PC-3 (cell line): ENCODE data around the gene SLC9A3. TPM values are rescaled to one million over a fixed set of nuclear protein-coding genes. Genes with fewer than 3 reads are reported as not detected.

Experiments
- ATAC-seq: fragments of 200-7000 bp; cut with Tn5 transposase; 2 replicates; pipeline ENCODE4 v1.9.1; 2020; ENCODE audit warnings: mild to moderate bottlenecking, moderate library complexity
- BruUV-seq: library from RNA; stranded (reverse); fragments of 400-500 nt; replicated peaks from 2 replicates; lab custom pipeline; 2021; lab: Mats Ljungman, UMichigan
- CTCF ChIA-PET: fragments of 300-600 bp; sonication (Branson Sonifier 250); formaldehyde crosslinking; loops from one replicate; lab custom pipeline; 2022; ENCODE audit warnings: antibody characterized with exemption; lab: Charles Lee
- POLR2A ChIA-PET: fragments of 300-600 bp; sonication (Branson Sonifier 250); formaldehyde crosslinking; loops from one replicate; lab custom pipeline; 2022; ENCODE audit warnings: antibody characterized with exemption; ENCODE audit not compliant: unreplicated experiment; lab: Charles Lee
- DNase-seq: peaks from one replicate; pipeline ENCODE4 v3.0.0-alpha.2; 2015
- H2AFZ ChIP-seq: fragments of 300-600 bp; sonication (generic); 2 replicates; pipeline ENCODE4 v1.6.0; 2016; ENCODE audit warnings: antibody characterized with exemption, low read length
- H3F3A ChIP-seq: fragments of 300-600 bp; sonication (generic); one replicate; pipeline ENCODE4 v1.6.0; 2017; ENCODE audit warnings: antibody characterized with exemption, low read length, control low read depth, mild to moderate bottlenecking; ENCODE audit not compliant: unreplicated experiment
- H3K27ac ChIP-seq: fragments of 300-600 bp; sonication (generic); 2 replicates; pipeline ENCODE4 v1.5.1; 2016; ENCODE audit warnings: mild to moderate bottlenecking, low read length
- H3K27me3 ChIP-seq: fragments of 300-600 bp; sonication (generic); 2 replicates; pipeline ENCODE4 v1.6.1; 2016; ENCODE audit warnings: low read length, mixed read lengths
- H3K36me3 ChIP-seq: fragments of 300-600 bp; sonication (generic); 2 replicates; pipeline ENCODE4 v1.6.1; 2016; ENCODE audit warnings: low read depth, mixed run types, low read length, mixed read lengths
- H3K4me1 ChIP-seq: fragments of 300-600 bp; sonication (generic); 2 replicates; pipeline ENCODE4 v1.5.1; 2016; ENCODE audit warnings: low read length; ENCODE audit not compliant: insufficient read depth
- H3K4me2 ChIP-seq: fragments of 300-600 bp; sonication (generic); 2 replicates; pipeline ENCODE4 v1.6.0; 2016; ENCODE audit warnings: low read length
- H3K4me3 ChIP-seq: fragments of 300-600 bp; sonication (generic); 2 replicates; pipeline ENCODE4 v1.5.1; 2016; ENCODE audit warnings: mild to moderate bottlenecking, low read length, mixed read lengths
- H3K79me2 ChIP-seq: fragments of 300-600 bp; sonication (generic); 2 replicates; pipeline ENCODE4 v1.6.1; 2017; ENCODE audit warnings: low read length, mixed read lengths
- H3K9ac ChIP-seq: fragments of 300-600 bp; sonication (generic); 2 replicates; pipeline ENCODE4 v1.6.0; 2016; ENCODE audit warnings: mild to moderate bottlenecking, low read length
- H3K9me2 ChIP-seq: fragments of 300-600 bp; sonication (generic); replicated peaks from 2 replicates; pipeline ENCODE4 v1.6.1; 2016; ENCODE audit warnings: mixed run types, low read length, mixed read lengths
- H3K9me3 ChIP-seq: fragments of 300-600 bp; sonication (generic); 2 replicates; pipeline ENCODE4 v1.6.1; 2016; ENCODE audit warnings: low read length, mixed read lengths
- H4K20me1 ChIP-seq: fragments of 300-600 bp; sonication (generic); 2 replicates; pipeline ENCODE4 v1.6.1; 2016; ENCODE audit warnings: low read length, mixed read lengths
- EZH2 ChIP-seq: fragments of 300-600 bp; sonication (generic); IDR thresholded peaks from one replicate; pipeline ENCODE4 v1.6.1; 2017; ENCODE audit warnings: antibody characterized with exemption, mild to moderate bottlenecking, low read length; ENCODE audit not compliant: unreplicated experiment
- EZH2phosphoT487 ChIP-seq: fragments of 300-600 bp; sonication (generic); IDR thresholded peaks from 2 replicates; pipeline ENCODE4 v1.6.1; 2018; ENCODE audit warnings: mild to moderate bottlenecking, antibody characterized with exemption, low read length, borderline replicate concordance
- intact Hi-C: fragments of 100-400 bp; cut with micrococcal nuclease; formaldehyde crosslinking; loops from 2 replicates; pipeline ENCODE4 v1.9.0; 2023
- total RNA-seq: library from RNA; depleted of rRNA; stranded (reverse); fragments of >200 nt; gene quantifications from 2 replicates; pipeline ENCODE4 v1.2.3, GENCODE V29; 2014
- TF ChIP-seq, protein P1 (sequence below): fragments of 300-600 bp; sonication (generic); conservative IDR thresholded peaks from 2 replicates; pipeline ENCODE4 v1.5.1; 2017; ENCODE audit warnings: antibody characterized with exemption, low read depth, mild to moderate bottlenecking, low read length

SLC9A3 gene
- total RNA-seq, 1 experiment from 2014 or later: 4.9 TPM

DNA sequence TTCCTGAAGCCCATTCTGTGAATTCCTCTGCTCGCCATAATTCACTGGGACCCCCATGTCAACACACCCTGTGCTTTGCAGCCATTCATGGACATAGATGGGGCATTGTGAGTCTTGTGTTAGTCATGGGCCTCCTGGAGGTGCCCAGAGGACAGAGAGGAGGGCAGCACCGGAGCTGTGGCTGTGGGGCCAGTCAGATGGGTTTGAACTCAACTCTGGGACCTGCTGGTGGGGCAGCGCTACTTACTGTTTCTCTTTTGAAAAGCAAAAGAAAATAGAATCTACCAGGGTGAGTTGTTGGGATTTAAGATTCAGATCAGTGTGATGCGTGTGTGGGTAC lies 92.6 kb downstream of the SLC9A3 start:
- TF ChIP-seq EZH2 (no peak), EZH2phosphoT487 (no peak)
- TF ChIP-seq, protein P1, sequence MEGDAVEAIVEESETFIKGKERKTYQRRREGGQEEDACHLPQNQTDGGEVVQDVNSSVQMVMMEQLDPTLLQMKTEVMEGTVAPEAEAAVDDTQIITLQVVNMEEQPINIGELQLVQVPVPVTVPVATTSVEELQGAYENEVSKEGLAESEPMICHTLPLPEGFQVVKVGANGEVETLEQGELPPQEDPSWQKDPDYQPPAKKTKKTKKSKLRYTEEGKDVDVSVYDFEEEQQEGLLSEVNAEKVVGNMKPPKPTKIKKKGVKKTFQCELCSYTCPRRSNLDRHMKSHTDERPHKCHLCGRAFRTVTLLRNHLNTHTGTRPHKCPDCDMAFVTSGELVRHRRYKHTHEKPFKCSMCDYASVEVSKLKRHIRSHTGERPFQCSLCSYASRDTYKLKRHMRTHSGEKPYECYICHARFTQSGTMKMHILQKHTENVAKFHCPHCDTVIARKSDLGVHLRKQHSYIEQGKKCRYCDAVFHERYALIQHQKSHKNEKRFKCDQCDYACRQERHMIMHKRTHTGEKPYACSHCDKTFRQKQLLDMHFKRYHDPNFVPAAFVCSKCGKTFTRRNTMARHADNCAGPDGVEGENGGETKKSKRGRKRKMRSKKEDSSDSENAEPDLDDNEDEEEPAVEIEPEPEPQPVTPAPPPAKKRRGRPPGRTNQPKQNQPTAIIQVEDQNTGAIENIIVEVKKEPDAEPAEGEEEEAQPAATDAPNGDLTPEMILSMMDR: no peak

GRCh38 chr5:431001-431710 lies 93.1 kb downstream of the SLC9A3 start:
- peak; percentile 62 for DNase-seq
- Histone ChIP-seq H4K20me1 (no peaks in the 10 kb centered on the region), H3K4me2 (no peak overlapping the region), H3K9me2 (no peaks in the 10 kb centered on the region), H3K27me3 (no peaks in the 10 kb centered on the region), H3K9me3 (no peaks in the 10 kb centered on the region), H3K36me3 (no peaks in the 10 kb centered on the region), H3K4me1 (no peaks in the 10 kb centered on the region), H3K27ac (no peak overlapping the region), H2AFZ (no peak overlapping the region), H3K79me2 (no peaks in the 10 kb centered on the region), H3F3A (no peaks in the 10 kb centered on the region), H3K4me3 (no peak overlapping the region), H3K9ac (no peak overlapping the region)
- BruUV-seq: no TSS peak
- TF ChIP-seq EZH2: no peak
- TF ChIP-seq, protein P1: peak; percentile 83
- TF ChIP-seq EZH2phosphoT487: no peak
- ATAC-seq: peak; percentile 98
- intact Hi-C loops: loop anchor here (5.0 kb wide), 1 partner anchor 114 kb away; no protein-coding TSS in a partner anchor
- ChIA-PET CTCF (interaction anchor here (0.6 to 1.6 kb wide), 2 partner anchors 113 to 114 kb away, joined by 3 to 19 read pairs; no protein-coding TSS in a partner anchor), POLR2A (no interaction called here)

More for the DNA sequence above, 92.6 kb downstream of the SLC9A3 start:
- Histone ChIP-seq H3K36me3 (no peaks in the 10 kb centered on the region), H3K27ac (no peak overlapping the region), H3K79me2 (no peaks in the 10 kb centered on the region), H3K4me3 (no peak overlapping the region), H3F3A (no peaks in the 10 kb centered on the region), H3K4me2 (no peak overlapping the region), H2AFZ (no peak overlapping the region), H3K9me2 (no peaks in the 10 kb centered on the region), H3K4me1 (no peaks in the 10 kb centered on the region), H4K20me1 (no peaks in the 10 kb centered on the region), H3K9ac (no peak overlapping the region), H3K9me3 (no peaks in the 10 kb centered on the region), H3K27me3 (no peaks in the 10 kb centered on the region)
- ChIA-PET CTCF (interaction anchor here (0.6 to 1.6 kb wide), 2 partner anchors 113 to 115 kb away, joined by 3 to 19 read pairs; no protein-coding TSS in a partner anchor), POLR2A (no interaction called here)
- no TSS peak for BruUV-seq
- intact Hi-C loops: loop anchor here (5.0 kb wide), 1 partner anchor 114 kb away; no protein-coding TSS in a partner anchor
- DNase-seq (no peak), ATAC-seq (no peak)
